Type B pancreatic cell (in vitro differentiated cells): ENCODE measurements around the gene NAALADL1. TPM values are rescaled to one million over a fixed set of nuclear protein-coding genes. Genes with fewer than 3 reads are reported as not detected.
A peak's percentile ranks its signal among the peaks of the same experiment; 100 is the strongest.

Source experiments
- DNase-seq: peaks from one replicate; pipeline ENCODE4 v3.0.0; 2021; ENCODE audit warnings: mixed read lengths; ENCODE audit not compliant: unreplicated experiment; ENCODE audit errors: extremely low spot score
- H3K27ac Mint-ChIP-seq: 2 replicates; pipeline ENCODE4 v1.8.0; 2021; ENCODE audit warnings: mild to moderate bottlenecking, mixed read lengths
- H3K27me3 Mint-ChIP-seq: 2 replicates; pipeline ENCODE4 v1.8.0; 2021; ENCODE audit warnings: mixed read lengths
- H3K36me3 Mint-ChIP-seq: 2 replicates; pipeline ENCODE4 v1.8.0; 2021; ENCODE audit warnings: mixed read lengths
- H3K4me1 Mint-ChIP-seq: one replicate; pipeline ENCODE4 v1.8.0; 2021; ENCODE audit warnings: mixed read lengths; ENCODE audit not compliant: unreplicated experiment
- H3K4me3 Mint-ChIP-seq: 2 replicates; pipeline ENCODE4 v1.8.0; 2021; ENCODE audit warnings: mild to moderate bottlenecking, mixed read lengths
- H3K9me3 Mint-ChIP-seq: 2 replicates; pipeline ENCODE4 v1.8.0; 2021; ENCODE audit warnings: mixed read lengths
- CTCF ChIP-seq: fragments of 200-600 bp; sonication (generic); conservative IDR thresholded peaks from 2 replicates; pipeline ENCODE4 v1.5.0; 2021; ENCODE audit warnings: antibody characterized with exemption, mild to moderate bottlenecking
- total RNA-seq: library from RNA; stranded (reverse); gene quantifications from 2 replicates; pipeline ENCODE4 v1.2.1, GENCODE V29; 2021; ENCODE audit warnings: low replicate concordance

The NAALADL1 gene
- total RNA-seq, 1 donor from 2014 or later = 1.2 TPM

- no peak for DNase-seq
- Mint-ChIP-seq H3K4me3 (no peak overlapping the region), H3K27ac (no peak overlapping the region), H3K9me3 (no peaks in the 10 kb centered on the region), H3K36me3 (peaks cover 6% of the 10 kb centered on the region), H3K4me1 (peaks cover under 1% of the 10 kb centered on the region), H3K27me3 (peaks cover 4% of the 10 kb centered on the region)
- no peak for TF ChIP-seq CTCF
These were observed 12.6 kb downstream of the NAALADL1 start for GRCh38 chr11:65045728-65046127.

GRCh38 chr11:65045061-65045460, 13.3 kb downstream of the NAALADL1 start:
- Mint-ChIP-seq H3K9me3 (no peaks in the 10 kb centered on the region), H3K4me3 (no peak overlapping the region), H3K36me3 (peaks cover 6% of the 10 kb centered on the region), H3K27me3 (peaks cover 4% of the 10 kb centered on the region), H3K27ac (no peak overlapping the region), H3K4me1 (peaks cover 4% of the 10 kb centered on the region)
- no peak for TF ChIP-seq CTCF
- DNase-seq = no peak

GRCh38 chr11:65043881-65044501, 14.4 kb downstream of the NAALADL1 start:
- Mint-ChIP-seq H3K4me3 (no peak overlapping the region), H3K36me3 (peaks cover 6% of the 10 kb centered on the region), H3K4me1 (peaks cover 4% of the 10 kb centered on the region), H3K9me3 (no peaks in the 10 kb centered on the region), H3K27me3 (peaks cover 4% of the 10 kb centered on the region), H3K27ac (peak overlapping the region; percentile 41)
- no peak for TF ChIP-seq CTCF
- DNase-seq = no peak

DNA sequence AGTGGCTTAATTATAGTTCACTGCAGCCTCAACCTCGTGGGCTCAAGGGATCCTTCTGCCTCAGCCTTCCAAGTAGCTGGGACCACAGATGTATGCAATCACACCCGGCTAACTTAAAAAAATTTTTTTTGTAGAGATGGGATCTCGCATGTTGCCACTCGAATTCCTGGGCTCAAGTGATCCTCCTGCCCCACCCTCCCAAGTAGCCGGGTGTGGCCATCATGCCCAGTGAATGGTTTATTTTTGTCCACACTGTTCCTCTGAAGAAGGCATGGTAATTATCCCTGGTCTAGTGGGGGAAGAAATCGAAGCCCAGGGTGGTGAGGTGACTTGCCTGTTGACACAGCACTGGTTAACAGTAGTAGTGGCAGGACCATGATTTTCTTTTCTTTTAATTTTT, 15.5 kb downstream of the NAALADL1 start:
- no peak for TF ChIP-seq CTCF
- no peak for DNase-seq
- H3K36me3 Mint-ChIP-seq = peaks cover 6% of the 10 kb centered on the region
- peaks cover 4% of the 10 kb centered on the region for H3K27me3 Mint-ChIP-seq
- H3K4me3 Mint-ChIP-seq = peak overlapping the region; percentile 92
- no peak overlapping the region for H3K27ac Mint-ChIP-seq
- no peaks in the 10 kb centered on the region for H3K9me3 Mint-ChIP-seq
- peaks cover 4% of the 10 kb centered on the region for H3K4me1 Mint-ChIP-seq

- Mint-ChIP-seq H3K36me3 (peaks cover 3% of the 10 kb centered on the region), H3K4me3 (peak within 1 kb of the TSS; percentile 93), H3K27ac (peak within 1 kb of the TSS; percentile 93), H3K9me3 (no peaks in the 10 kb centered on the region), H3K27me3 (no peaks in the 10 kb centered on the region), H3K4me1 (peaks cover 4% of the 10 kb centered on the region)
- peak; percentile 15 for TF ChIP-seq CTCF
- peak; percentile 92 for DNase-seq
These were observed 17.3 kb downstream of the NAALADL1 start, which contains the start of gene SAC3D1 for GRCh38 chr11:65040847-65041622. Gene SAC3D1, plus strand, starts transcription at chr11:65041210. Its CDS starts 83 bp downstream, at chr11:65041293.
